H1 (cell line): ENCODE data around the gene GDAP2. TPM values are rescaled to one million over a fixed set of nuclear protein-coding genes. Genes with fewer than 3 reads are reported as not detected.

Experiments
- polyA plus RNA-seq, 7 experiments: library from polyadenylated mRNA; depleted of rRNA in 3 of 7; stranded (reverse) in 5 of 7; unstranded in 2 of 7; fragments of >200 nt in 5 of 7; fragments of 200-250 nt in 2 of 7; gene quantifications; 1 replicate in 5 of 7; 2 replicates in 1 of 7; 4 replicates in 1 of 7; pipeline versions ENCODE4 v1.2.1 to v1.2.3, GENCODE V29; 2011 to 2013; ENCODE audit warnings: missing spikeins in 2 of 7, mixed read lengths in 2 of 7
- total RNA-seq: library from RNA; stranded (reverse); fragmentation: NEBNext Ultra II Directional; extraction: Animal tissue kit (Norgen Biotek cat#: 25700); gene quantifications from 2 replicates; pipeline ENCODE4 v1.2.1, GENCODE V29; 2021
- TF ChIP-seq, protein P1 (sequence below): fragments of 300-600 bp; sonication (generic); IDR thresholded peaks from 2 replicates; pipeline ENCODE4 v1.7.1; 2012; ENCODE audit warnings: low read length, moderate library complexity, mild to moderate bottlenecking, inconsistent platforms; ENCODE audit not compliant: insufficient replicate concordance
- TF ChIP-seq, protein P2 (sequence below): IDR thresholded peaks from 2 replicates; pipeline ENCODE4 v1.6.1; 2012; ENCODE audit warnings: low read length, inconsistent platforms

The GDAP2 gene
- total and polyA plus RNA-seq, 2 of the 8 experiments (the other 6 are each of a cell fraction or from before 2014, with no cell fraction given) = 8.6 to 27.8 TPM

DNA sequence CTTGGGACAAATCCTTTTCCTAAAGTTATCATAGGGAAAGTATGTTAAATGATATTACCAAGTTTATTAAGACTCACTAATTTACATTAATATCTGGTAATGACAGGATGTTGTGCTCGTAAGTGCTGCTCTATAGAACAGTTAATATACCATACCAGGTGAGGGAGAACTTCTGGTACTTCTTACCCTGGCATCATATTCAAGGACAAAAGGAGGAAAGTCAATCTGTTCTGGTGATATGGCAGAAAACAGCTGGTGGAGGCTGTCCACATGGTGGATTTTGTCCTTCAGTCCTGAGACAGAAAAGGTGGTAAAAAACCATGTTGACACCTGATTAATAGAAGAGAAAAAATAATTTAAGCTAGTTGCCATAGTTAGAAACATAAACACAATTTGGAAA lies 51.6 kb downstream of the GDAP2 start (continued):
- TF ChIP-seq, protein P1, sequence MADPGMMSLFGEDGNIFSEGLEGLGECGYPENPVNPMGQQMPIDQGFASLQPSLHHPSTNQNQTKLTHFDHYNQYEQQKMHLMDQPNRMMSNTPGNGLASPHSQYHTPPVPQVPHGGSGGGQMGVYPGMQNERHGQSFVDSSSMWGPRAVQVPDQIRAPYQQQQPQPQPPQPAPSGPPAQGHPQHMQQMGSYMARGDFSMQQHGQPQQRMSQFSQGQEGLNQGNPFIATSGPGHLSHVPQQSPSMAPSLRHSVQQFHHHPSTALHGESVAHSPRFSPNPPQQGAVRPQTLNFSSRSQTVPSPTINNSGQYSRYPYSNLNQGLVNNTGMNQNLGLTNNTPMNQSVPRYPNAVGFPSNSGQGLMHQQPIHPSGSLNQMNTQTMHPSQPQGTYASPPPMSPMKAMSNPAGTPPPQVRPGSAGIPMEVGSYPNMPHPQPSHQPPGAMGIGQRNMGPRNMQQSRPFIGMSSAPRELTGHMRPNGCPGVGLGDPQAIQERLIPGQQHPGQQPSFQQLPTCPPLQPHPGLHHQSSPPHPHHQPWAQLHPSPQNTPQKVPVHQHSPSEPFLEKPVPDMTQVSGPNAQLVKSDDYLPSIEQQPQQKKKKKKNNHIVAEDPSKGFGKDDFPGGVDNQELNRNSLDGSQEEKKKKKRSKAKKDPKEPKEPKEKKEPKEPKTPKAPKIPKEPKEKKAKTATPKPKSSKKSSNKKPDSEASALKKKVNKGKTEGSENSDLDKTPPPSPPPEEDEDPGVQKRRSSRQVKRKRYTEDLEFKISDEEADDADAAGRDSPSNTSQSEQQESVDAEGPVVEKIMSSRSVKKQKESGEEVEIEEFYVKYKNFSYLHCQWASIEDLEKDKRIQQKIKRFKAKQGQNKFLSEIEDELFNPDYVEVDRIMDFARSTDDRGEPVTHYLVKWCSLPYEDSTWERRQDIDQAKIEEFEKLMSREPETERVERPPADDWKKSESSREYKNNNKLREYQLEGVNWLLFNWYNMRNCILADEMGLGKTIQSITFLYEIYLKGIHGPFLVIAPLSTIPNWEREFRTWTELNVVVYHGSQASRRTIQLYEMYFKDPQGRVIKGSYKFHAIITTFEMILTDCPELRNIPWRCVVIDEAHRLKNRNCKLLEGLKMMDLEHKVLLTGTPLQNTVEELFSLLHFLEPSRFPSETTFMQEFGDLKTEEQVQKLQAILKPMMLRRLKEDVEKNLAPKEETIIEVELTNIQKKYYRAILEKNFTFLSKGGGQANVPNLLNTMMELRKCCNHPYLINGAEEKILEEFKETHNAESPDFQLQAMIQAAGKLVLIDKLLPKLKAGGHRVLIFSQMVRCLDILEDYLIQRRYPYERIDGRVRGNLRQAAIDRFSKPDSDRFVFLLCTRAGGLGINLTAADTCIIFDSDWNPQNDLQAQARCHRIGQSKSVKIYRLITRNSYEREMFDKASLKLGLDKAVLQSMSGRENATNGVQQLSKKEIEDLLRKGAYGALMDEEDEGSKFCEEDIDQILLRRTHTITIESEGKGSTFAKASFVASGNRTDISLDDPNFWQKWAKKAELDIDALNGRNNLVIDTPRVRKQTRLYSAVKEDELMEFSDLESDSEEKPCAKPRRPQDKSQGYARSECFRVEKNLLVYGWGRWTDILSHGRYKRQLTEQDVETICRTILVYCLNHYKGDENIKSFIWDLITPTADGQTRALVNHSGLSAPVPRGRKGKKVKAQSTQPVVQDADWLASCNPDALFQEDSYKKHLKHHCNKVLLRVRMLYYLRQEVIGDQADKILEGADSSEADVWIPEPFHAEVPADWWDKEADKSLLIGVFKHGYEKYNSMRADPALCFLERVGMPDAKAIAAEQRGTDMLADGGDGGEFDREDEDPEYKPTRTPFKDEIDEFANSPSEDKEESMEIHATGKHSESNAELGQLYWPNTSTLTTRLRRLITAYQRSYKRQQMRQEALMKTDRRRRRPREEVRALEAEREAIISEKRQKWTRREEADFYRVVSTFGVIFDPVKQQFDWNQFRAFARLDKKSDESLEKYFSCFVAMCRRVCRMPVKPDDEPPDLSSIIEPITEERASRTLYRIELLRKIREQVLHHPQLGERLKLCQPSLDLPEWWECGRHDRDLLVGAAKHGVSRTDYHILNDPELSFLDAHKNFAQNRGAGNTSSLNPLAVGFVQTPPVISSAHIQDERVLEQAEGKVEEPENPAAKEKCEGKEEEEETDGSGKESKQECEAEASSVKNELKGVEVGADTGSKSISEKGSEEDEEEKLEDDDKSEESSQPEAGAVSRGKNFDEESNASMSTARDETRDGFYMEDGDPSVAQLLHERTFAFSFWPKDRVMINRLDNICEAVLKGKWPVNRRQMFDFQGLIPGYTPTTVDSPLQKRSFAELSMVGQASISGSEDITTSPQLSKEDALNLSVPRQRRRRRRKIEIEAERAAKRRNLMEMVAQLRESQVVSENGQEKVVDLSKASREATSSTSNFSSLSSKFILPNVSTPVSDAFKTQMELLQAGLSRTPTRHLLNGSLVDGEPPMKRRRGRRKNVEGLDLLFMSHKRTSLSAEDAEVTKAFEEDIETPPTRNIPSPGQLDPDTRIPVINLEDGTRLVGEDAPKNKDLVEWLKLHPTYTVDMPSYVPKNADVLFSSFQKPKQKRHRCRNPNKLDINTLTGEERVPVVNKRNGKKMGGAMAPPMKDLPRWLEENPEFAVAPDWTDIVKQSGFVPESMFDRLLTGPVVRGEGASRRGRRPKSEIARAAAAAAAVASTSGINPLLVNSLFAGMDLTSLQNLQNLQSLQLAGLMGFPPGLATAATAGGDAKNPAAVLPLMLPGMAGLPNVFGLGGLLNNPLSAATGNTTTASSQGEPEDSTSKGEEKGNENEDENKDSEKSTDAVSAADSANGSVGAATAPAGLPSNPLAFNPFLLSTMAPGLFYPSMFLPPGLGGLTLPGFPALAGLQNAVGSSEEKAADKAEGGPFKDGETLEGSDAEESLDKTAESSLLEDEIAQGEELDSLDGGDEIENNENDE = no peak
- TF ChIP-seq, protein P2, sequence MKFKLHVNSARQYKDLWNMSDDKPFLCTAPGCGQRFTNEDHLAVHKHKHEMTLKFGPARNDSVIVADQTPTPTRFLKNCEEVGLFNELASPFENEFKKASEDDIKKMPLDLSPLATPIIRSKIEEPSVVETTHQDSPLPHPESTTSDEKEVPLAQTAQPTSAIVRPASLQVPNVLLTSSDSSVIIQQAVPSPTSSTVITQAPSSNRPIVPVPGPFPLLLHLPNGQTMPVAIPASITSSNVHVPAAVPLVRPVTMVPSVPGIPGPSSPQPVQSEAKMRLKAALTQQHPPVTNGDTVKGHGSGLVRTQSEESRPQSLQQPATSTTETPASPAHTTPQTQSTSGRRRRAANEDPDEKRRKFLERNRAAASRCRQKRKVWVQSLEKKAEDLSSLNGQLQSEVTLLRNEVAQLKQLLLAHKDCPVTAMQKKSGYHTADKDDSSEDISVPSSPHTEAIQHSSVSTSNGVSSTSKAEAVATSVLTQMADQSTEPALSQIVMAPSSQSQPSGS = no peak
